Activated T-helper 1 cell treated with Interleukin-2 at 50 U/mL for 16 hours (primary cell): Measurements from ENCODE around the gene WNT7B.

ENCODE experiments used
- DNase-seq: peaks from one replicate; pipeline ENCODE4 v3.0.0-alpha.2; 2020; ENCODE audit warnings: low read depth

WNT7B gene

DNA sequence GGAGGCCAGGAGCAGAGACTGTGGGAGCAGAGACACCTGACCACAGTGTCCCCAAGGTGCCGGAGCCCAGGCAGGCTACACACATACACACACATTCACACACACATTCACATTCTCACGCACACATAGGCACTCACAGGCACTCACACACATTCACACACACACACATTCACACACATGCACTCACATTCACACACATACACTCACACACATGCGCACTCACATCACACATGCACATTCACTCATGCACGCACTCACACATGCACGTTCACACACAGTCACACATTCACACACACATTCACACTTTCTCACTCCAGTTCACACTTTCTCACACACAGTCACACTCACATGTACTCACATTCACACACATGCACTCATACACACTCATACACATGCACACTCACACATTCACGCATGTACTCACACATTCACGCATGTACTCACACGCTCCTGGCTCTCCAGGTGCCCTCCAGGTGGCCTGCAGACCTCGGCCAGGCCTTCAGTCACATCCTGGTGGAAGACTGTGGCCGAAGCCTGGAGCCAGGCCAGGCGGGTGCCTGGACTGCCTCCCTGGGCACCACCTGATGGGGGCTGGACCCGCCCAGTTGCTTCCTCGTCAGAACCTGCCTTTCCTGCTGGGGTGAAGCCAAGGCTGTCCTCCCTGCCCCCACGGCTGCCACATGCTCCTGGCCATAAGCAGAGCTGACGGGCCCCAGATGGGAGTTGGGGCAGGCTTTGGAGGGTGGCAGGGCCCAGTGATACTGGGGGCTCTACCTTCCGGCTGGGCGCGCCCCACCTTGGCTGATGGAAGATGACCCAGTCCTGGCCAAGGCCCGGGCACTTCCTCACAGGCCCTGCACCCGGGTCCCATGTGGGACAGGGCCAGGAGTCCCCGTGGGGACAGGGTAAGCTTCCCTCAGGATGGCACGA is 89.5 kb downstream of the WNT7B start:
- no peak for DNase-seq

GRCh38 chr22:45886540-45886939 is 90.4 kb downstream of the WNT7B start:
- no peak for DNase-seq

DNA sequence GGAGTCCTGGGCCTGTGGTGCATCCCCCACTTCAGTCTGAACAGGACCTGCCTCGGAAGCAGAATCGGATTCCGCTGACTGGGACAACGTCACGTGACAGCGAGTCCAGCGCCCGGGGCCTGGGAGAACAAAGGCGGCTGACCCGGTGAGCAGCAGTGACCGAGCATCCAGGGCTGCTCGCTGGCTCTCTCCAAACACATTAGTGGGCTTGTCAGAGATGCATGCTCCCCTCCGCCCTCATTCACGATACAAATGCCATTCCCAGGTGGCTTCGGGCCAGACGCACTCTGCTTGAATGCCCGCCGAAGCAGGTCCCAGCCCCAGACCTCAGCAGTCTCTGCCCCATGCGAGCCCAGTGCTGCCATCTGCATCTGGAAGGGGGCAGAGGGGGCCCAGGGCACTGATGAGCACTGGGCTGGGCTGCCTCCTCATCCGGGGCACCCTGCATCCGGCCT is 91.0 kb downstream of the WNT7B start:
- no peak for DNase-seq

GRCh38 chr22:45885171-45885840 is 91.7 kb downstream of the WNT7B start:
- DNase-seq: no peak

DNA sequence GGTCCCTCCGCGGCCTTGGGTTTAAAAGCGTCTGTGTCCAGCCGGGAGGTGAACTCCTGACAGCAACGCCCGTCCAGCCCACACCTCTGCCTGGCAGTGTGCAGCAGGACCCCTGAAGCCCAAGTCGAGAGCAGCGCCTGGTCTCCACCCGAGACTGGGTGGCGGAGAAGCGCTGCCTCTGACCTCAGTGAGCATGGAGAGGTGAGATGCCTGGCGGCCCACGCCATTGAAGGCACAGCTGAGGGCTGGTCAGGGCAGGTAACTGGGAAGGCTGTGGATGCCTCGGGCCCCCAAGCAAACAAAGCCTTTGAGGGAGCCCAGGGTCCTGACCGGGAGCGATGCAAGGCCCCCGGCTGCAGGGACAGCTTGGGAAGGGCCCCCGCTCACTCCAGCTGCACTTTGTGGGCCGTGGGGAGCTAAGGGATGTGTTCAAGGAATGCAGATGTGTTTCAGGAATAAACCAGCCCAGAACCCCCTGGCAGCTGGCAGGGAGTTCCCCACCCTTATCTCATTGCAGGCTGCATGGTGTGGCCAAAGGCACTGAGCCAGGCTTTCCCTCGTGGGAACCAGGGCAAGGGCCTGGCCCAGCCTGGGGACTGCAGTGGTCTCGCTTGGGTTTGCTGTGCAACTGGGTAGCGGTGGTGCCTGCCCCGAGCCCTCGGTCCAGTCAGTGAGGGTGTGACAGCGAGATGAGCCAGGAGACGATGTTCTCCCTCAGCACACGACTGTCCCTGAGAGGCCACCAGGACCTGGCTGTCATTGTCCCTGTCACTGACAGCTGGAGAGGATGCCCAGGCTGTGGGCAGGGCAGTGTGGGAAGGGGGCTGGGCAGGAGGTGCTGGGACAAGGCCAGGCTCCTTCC is 92.5 kb downstream of the WNT7B start:
- DNase-seq: no peak

DNA sequence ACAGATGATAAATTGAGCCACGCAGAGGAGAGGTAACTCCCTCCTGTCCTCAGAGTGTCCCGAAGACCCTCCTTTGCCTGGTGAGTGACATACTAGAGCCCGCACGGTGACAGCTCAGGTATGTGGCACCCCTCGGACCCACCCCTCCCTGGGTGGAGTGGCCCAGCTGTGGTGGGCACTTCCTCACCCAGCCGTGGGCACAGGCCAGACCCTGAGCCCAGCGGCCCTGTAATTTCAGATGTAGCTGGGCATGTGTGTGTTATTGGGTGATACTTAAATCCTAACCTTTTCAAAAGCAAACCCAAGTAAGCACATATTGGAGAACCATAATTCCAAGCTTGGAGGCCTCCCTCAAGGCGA is 93.2 kb downstream of the WNT7B start:
- no peak for DNase-seq

DNA sequence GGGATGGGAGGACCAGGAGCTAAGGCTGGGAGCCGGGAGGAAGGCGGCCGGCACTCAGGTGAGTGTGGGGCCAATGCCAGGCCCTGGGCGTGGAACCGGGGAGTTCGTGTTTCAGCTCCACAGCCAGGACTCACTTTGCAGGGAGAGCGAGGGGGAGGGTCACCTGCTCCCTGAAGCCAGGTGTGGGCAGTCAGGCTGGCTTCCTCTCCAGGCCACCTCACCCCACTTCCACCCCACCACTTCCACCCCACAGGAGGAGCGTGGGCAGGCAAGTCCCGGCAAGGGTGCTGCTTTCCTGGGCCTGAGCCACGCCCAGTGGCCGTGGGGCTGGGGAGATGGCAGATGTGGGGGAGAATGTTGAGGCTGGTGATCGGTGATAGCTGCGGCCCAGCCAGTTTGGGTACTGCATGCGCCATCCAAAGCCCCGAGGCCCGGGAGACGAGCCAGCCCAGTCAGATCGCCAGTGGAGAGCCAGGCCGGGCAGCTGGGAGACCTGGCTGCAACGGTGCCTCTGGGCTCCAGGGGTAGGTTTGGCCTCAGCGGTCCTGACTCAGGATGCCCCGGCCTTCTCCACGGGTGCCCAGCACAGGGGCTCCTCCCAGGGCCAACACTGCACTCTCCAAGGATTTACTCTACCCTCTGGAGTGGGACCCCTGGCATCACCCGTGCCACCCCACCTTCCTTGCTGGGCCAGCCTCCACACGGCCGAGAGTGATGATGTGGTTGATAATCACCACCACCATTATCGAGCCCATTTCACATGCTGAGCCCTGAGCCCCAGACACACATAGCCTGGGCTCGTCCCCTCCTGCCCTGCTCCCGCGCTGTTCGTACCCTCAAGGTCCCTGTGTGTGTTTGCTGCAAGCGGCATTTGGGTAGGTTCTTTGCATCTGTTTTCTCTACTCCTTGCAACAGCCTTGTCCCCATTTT is 93.8 kb downstream of the WNT7B start:
- DNase-seq: no peak

- no peak for DNase-seq
Measured at GRCh38 chr22:45881524-45881875, 95.5 kb downstream of the WNT7B start.

DNA sequence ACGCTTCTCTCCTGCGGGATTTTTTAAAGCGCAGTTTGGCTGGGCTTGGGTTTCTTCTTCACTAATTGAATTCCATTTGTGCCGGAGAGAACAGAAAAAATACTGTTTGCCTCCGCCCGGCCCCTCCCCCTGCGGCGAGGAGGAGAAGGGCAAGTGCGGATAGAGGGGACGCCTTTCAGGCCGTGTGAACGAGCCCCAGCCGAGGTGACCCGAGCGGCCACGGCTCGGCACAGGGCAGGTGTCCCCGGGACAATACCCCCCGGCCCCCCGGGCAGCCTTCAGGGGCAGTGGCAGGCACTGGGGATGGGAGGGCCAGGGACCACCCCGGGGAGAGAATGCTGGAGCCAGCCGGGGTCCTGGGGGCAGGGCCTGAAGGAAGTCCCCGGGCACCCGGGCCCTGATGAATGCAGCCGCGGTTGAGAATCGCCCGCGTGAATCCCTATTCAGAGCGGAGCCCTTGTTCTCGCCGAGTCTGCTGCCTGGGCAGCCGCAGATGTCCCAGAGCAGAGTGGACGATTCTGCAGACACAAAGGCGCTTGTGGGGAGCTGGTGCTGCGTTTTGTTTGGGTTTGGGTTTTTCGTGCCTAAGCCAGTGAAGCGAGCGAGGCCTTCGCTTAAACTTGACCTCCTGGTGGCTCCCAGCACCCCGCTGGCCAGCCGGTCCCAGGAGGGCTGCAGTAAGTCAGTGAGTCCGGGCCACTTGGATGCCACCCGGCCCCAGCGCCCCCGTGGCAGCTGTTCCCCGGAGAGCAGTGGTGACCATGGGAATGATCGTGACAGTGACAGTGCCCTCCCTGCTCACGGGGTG is 96.0 kb downstream of the WNT7B start:
- DNase-seq: no peak

- no peak for DNase-seq
Measured at GRCh38 chr22:45880091-45880715, 96.8 kb downstream of the WNT7B start.

DNA sequence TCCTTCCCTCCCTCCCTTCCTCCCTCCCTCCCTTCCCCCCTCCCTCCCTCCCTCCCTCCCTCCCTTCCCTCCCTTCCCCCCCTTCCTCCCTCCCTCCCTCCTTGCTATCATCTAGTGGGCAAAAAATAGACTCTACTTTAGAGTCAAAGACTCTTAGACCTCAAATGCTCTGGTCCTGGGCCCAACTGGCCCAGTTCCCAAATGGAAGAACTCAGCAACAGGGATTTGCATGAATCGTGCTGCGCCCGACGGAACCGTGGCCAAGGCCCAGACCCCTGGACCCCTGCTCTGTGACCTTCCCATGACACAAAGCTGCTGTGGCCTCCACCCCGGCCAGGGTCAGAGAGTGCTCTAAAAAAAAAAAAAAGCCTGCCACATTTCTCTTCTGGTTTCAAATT is 97.4 kb downstream of the WNT7B start:
- no peak for DNase-seq

GRCh38 chr22:45878901-45879551 is 97.9 kb downstream of the WNT7B start:
- DNase-seq: no peak

DNA sequence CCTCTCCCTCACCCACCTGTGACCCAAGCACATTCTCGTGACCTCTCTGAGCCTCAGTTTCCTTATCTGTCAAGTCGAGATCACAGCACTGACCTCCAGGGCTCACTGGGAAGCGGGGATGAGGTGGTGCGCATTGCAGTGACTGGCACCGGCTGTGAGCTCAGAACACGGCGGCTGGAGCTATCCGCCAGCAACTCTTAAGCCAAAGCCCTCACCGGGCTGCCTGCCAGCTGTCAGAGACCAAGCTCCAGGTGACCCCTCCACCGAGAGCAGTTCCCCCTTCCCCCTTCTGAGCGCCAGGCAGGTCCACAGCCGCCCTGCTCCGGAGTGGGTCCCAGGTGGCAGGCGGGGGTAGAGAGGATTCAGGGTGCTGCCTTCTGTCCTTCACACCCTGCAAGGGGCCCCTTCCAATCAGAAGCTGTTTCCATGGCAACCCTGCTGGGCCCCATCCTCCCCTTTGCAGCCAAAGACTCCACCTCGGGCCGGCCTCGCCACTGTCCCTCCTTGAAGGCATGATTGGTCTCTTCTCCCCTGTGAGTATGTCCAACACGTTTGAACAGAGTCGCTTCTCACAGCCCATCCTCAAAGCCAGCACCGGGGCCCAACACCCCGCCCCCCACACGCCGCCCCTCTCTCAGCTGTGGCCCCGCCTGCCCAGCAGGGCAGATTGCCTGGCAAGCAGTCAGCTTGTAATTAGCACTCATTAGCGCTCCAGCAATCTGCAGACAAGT is 98.7 kb downstream of the WNT7B start:
- no peak for DNase-seq

DNA sequence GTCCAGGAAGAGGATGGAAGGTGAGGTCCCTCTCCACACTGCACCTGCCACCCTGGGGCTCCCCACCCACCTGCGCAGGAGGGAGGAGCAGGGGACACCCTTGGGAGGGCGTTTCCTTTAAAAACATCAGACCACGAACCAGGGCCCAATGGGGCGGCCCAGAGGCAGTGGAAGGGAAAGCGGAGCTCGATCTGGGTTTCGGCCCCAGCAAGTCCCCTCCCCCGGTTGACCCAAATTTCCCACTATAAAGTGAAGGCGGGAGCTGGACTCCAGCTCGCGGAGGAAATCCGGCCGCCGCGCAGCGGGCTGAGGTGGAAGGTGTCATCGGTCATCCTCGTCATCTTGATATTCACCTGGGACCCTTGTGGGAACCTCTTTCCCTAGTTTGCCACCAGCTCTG is 99.3 kb downstream of the WNT7B start:
- no peak for DNase-seq

DNA sequence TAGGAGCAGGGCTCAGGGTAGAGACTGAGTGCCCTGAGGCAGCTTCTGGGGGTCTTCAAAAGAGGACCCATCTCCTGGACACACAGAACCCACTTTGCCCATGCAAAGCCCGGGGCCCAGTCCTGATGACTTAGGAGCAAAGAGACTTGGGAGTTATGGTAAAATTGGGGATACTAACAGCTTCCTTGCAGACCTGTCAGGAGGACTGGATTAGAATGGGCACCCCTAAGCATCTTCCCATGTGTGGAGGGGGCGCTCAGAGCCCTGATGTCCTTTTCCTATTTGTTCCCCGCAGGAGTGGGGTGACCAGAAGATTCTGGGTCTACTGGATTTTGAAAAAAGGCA is 100.0 kb downstream of the WNT7B start:
- DNase-seq: no peak

DNA sequence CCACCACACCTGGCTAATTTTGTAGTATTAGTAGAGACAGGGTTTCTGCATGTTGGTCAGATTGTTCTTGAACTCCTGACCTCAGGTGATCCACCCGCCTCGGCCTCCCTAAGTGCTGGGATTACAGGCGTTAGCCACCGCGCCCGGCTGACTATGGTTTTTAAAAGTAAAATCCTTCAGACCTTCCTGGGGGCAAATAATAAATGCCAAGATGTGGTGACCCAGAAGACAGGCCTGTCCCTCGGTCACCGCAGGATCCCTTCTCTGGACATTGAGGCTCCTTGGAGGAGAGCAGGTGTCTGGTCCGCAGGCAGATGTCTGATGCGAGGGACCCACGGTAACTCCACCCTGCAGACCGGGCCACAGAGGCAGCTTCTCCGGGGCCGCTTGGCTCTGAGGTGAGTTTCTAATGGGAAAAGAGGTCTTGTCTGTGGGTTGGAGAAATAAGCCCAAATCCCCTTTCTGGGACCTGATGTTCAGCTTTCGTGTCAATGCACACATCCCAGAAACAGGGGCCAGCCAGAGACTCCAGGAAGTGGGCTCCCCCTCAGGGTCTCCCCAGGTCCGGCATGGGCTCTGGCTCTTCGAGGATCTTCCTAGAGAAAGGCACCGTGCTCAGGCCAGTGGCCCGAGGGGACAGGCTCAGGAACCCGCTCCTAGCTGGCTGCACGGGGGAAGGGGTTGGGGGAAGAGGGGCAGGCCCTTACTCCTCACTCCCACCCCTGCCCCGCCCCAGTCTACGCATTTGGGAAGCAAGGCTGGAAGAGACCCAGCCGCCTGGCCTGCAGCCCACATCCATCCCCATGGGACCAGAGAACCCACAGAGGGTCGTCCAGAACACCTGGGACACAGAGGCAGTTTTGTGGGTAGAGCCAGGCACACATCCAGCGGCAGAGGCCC is 100.6 kb downstream of the WNT7B start:
- no peak for DNase-seq

DNA sequence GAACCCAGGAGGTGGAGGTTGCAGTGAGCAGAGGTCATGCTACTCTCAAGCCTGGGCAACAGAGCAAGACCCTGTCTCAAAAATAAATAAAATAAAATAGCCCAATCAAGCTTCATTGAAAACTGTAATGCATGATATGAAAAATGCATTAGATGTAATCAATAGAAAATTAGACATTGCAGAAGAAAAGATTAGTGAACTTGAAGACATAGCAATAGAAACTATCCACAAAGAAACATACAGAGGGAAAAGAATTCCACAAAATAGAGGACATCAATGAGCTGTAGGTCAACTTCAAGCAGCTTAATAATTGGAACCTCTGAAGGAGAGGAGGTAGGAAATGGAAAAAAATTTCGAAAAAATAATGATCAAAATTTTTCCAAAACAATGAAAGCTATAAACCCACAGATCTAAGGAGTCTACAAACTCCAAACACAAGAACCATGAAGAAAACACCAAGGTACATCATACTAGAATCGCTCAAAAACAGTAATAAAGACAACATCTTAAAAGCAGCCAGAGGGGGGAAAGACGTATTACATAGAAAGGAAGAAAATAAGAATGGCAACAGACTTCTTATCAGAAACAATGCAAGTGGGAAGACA is 104.2 kb downstream of the WNT7B start:
- DNase-seq: no peak

DNA sequence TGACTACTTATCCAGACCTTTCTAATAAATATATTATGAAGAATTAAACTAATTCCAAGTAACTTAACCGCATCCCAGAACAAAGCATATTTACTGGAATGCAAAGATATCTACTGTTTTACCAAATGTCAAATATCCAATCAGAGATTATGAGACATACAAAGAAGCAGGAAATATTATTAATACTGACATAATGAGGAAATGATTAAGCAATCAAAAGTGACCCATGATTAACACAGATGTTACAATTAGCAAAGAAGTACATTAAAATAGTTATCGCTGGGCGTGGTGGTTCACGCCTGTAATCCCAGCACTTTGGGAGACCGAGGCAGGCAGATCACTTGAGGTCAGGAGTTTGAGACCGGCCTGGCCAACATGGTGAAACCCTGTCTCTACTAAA is 105.2 kb downstream of the WNT7B start:
- no peak for DNase-seq
